ENCODE results near the gene GBP2. TPM values are rescaled to one million over a fixed set of nuclear protein-coding genes. Genes with fewer than 3 reads are reported as not detected.

The GBP2 gene
- total RNA-seq, 1 donor from 2014 or later = 3.8 TPM

DNA sequence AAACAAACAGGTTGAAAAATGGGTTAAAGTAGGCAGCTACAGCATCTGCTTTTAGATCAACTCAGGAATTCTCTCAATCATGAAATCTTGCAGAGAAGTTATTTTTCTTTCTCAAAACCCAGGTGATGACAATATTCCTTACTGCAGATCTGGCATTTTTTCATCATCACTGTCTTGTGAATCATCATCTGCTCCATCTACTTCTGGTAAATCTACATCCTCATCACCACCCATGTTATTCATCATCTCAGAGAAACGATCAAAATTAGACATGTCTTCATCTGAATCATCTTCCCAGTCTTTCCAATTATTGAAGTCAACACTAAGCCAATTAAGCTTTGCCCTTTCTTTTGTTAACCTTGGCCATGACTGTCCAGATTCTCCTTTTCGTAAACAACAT is 21.8 kb downstream of the GBP2 start:
- H3K36me3 Mint-ChIP-seq = no peaks in the 10 kb centered on the region
- H3K27ac Mint-ChIP-seq = no peak overlapping the region
- peaks cover 1% of the 10 kb centered on the region for H3K27me3 Mint-ChIP-seq (ENCODE audit: low read depth)
- TF ChIP-seq CTCF (IDR thresholded peaks at IDR 0.05; ENCODE audit: unreplicated experiment) = no peak
- H3K4me3 Mint-ChIP-seq = no peak overlapping the region
- no peaks in the 10 kb centered on the region for H3K4me1 Mint-ChIP-seq
- peaks cover 10% of the 10 kb centered on the region for H3K9me3 Mint-ChIP-seq
- no peak for DNase-seq (ENCODE audit: low spot score in 2 of 2, unreplicated experiment in 2 of 2)

DNA sequence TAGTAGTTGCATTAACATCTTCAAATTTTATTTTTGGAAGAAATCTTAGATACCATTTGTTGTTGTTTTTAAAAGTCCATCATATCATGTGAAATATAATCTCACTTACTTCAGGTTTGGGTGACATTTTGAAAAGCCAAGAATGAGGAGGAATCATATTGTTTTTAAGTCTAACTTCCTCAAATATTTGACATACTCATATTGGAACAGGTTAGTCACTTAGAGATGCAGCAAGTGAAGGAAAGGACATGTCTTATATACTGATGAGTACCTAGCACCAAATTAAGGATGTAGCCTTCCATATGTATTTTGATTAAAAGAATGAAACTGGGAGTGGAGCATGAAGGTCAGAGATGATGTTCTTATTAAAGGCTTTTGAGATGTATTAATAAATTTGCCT is 23.9 kb downstream of the GBP2 start:
- TF ChIP-seq CTCF (IDR thresholded peaks at IDR 0.05; ENCODE audit: unreplicated experiment) = no peak
- Mint-ChIP-seq H3K27me3 (ENCODE audit: low read depth) (peaks cover 1% of the 10 kb centered on the region), H3K4me1 (no peaks in the 10 kb centered on the region), H3K27ac (no peak overlapping the region), H3K9me3 (peaks cover 21% of the 10 kb centered on the region), H3K36me3 (no peaks in the 10 kb centered on the region), H3K4me3 (no peak overlapping the region)
- no peak for DNase-seq (ENCODE audit: low spot score in 2 of 2, unreplicated experiment in 2 of 2)

- TF ChIP-seq CTCF (IDR thresholded peaks at IDR 0.05; ENCODE audit: unreplicated experiment) = no peak
- no peak for DNase-seq (ENCODE audit: low spot score in 2 of 2, unreplicated experiment in 2 of 2)
- H3K4me3 Mint-ChIP-seq = no peak overlapping the region
- H3K4me1 Mint-ChIP-seq = no peaks in the 10 kb centered on the region
- peaks cover 35% of the 10 kb centered on the region for H3K9me3 Mint-ChIP-seq
- H3K36me3 Mint-ChIP-seq = peaks cover 6% of the 10 kb centered on the region
- peaks cover under 1% of the 10 kb centered on the region for H3K27me3 Mint-ChIP-seq (ENCODE audit: low read depth)
- H3K27ac Mint-ChIP-seq = no peak overlapping the region
Observed at GRCh38 chr1:89100412-89100811, 25.5 kb downstream of the GBP2 start.

DNA sequence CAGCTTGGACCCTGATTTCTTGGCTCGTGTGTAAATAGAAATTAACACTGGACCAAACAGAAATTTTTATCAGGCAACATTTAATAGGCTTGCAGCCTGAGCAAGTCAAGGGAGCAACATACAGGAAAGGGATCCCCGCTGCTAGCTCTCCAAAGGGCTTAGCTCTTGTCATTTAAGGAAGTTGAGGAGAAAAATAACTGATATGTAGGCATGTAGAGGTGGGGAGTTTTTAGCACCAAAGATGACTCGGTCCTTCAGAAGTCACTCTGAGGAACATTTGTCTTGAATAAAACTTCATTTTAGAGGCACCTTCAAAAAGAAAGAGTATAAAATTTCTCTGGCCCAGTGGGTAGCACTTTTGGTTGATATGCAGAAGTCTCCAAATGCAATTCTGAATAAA is 27.1 kb downstream of the GBP2 start:
- Mint-ChIP-seq H3K36me3 (peaks cover 6% of the 10 kb centered on the region), H3K4me3 (no peak overlapping the region), H3K9me3 (peaks cover 44% of the 10 kb centered on the region)

DNA sequence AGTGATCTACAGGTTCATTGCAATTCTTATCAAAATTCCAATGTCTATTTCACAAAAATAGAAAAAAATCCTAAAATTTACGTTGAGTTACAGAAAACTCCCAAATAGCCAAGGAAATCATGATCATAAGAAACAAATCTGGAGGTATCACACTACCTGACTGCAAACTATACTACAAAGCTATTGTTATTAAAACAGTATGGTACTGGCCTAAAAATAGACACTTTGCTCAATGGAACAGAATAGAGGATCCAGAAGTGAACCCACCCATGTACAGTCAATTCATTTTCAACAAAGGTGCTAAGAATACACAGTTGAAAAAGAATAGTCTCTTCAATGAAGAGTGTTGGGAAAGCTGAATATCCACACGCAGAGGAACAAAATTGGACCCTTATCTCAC is 30.2 kb downstream of the GBP2 start:
- no peak for DNase-seq (ENCODE audit: low spot score in 2 of 2, unreplicated experiment in 2 of 2)
- H3K4me3 Mint-ChIP-seq = no peak overlapping the region
- H3K9me3 Mint-ChIP-seq = peaks cover 48% of the 10 kb centered on the region
- H3K27ac Mint-ChIP-seq = no peak overlapping the region
- no peaks in the 10 kb centered on the region for H3K27me3 Mint-ChIP-seq (ENCODE audit: low read depth)
- H3K36me3 Mint-ChIP-seq = peaks cover 6% of the 10 kb centered on the region
- no peak for TF ChIP-seq CTCF (IDR thresholded peaks at IDR 0.05; ENCODE audit: unreplicated experiment)
- H3K4me1 Mint-ChIP-seq = no peaks in the 10 kb centered on the region

More for the DNA sequence above, 27.1 kb downstream of the GBP2 start:
- Mint-ChIP-seq H3K4me1 (no peaks in the 10 kb centered on the region), H3K27ac (no peak overlapping the region), H3K27me3 (ENCODE audit: low read depth) (no peaks in the 10 kb centered on the region)
- no peak for TF ChIP-seq CTCF (IDR thresholded peaks at IDR 0.05; ENCODE audit: unreplicated experiment)
- no peak for DNase-seq (ENCODE audit: low spot score in 2 of 2, unreplicated experiment in 2 of 2)

GRCh38 chr1:89089962-89090361 is 36.0 kb downstream of the GBP2 start:
- Mint-ChIP-seq H3K9me3 (peaks cover 13% of the 10 kb centered on the region), H3K27me3 (ENCODE audit: low read depth) (no peaks in the 10 kb centered on the region), H3K4me1 (peaks cover 19% of the 10 kb centered on the region), H3K27ac (no peak overlapping the region), H3K4me3 (no peak overlapping the region), H3K36me3 (no peaks in the 10 kb centered on the region)
- no peak for TF ChIP-seq CTCF (IDR thresholded peaks at IDR 0.05; ENCODE audit: unreplicated experiment)
- no peak for DNase-seq (ENCODE audit: low spot score in 2 of 2, unreplicated experiment in 2 of 2)
